Left ventricle myocardium inferior (tissue), 1 donor: ENCODE results near the gene PEMT. TPM values are rescaled to one million over a fixed set of nuclear protein-coding genes. Genes with fewer than 3 reads are reported as not detected.

Experiments used
- DNase-seq: peaks from one replicate; pipeline ENCODE4 v3.0.0-alpha.2; 2020
- H3K27ac ChIP-seq: fragments of 200-600 bp; replicated peaks from 2 replicates; pipeline ENCODE4 v1.8.0; 2021
- H3K27me3 ChIP-seq: fragments of 200-600 bp; 2 replicates; pipeline ENCODE4 v1.8.0; 2021; ENCODE audit warnings: low read depth
- H3K36me3 ChIP-seq: fragments of 200-600 bp; 2 replicates; pipeline ENCODE4 v1.8.0; 2021
- H3K4me1 ChIP-seq: fragments of 200-600 bp; 2 replicates; pipeline ENCODE4 v1.8.0; 2021
- H3K4me3 ChIP-seq: fragments of 200-600 bp; 2 replicates; pipeline ENCODE4 v1.8.0; 2021; ENCODE audit warnings: mild to moderate bottlenecking, moderate library complexity
- H3K9me3 ChIP-seq: fragments of 200-600 bp; replicated peaks from 2 replicates; pipeline ENCODE4 v1.8.0; 2021
- intact Hi-C: fragments of 100-400 bp; cut with micrococcal nuclease; formaldehyde crosslinking; loops from one replicate; pipeline ENCODE4 v1.11.0; 2022
- total RNA-seq: library from RNA; stranded (reverse); fragmentation: NEBNext Ultra II Directional; extraction: Animal tissue kit (Norgen Biotek cat#: 25700); gene quantifications from one replicate; pipeline ENCODE4 v1.2.1, GENCODE V29; 2021
- TF ChIP-seq, protein P1 (sequence below): fragments of 200-600 bp; IDR thresholded peaks from 2 replicates; pipeline ENCODE4 v1.8.0; 2021; ENCODE audit warnings: antibody characterized with exemption, mild to moderate bottlenecking, borderline replicate concordance
- donor health status: DM: no; HTN: yes; CAD: no; lungs with severe emphysema.

The PEMT gene
- total RNA-seq, 1 donor from 2014 or later, result 18.8 TPM

DNA sequence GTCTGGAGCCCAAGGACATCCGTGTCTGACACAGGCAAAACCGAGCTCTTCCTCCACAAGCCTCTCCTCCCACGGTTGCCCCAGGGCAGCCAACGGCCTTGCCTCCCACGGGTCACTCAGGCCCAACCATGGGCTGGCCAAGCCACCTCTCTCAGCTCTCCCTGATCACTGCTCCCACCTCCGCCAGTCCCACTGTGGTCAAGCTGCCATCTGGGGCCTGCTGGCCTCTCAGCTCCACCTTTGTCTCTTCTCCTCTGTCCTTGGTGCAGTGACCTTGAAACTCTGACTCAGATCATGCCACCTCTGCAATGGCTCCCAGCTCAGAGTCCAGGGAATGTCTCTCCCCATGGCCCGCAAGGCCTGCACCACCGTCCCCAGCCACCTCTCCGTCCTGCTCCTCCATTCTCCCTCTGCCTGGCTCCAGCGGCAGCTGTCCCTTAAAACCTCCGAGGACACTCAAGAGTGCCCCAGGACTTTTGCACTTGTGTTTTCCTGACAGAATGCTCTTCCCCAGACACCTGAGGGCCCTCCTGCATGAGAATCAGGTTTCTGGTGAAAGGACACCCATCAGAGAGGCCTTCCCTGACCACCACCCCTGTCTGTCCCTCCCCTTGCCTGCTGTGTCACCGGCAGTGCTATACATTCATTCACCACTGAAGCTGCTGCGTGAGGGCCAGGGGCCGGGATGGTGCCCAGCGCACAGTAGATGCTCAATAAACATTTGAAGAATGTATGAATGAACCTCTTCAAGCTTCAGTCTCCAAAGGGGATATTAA is 19.3 kb downstream of the PEMT start:
- intact Hi-C loops, result no loop called here
- Histone ChIP-seq H3K27me3 (no peaks in the 10 kb centered on the region), H3K9me3 (no peaks in the 10 kb centered on the region), H3K27ac (peak overlapping the region; percentile 96), H3K36me3 (peaks cover 9% of the 10 kb centered on the region), H3K4me1 (peaks cover 49% of the 10 kb centered on the region), H3K4me3 (no peak overlapping the region)
- TF ChIP-seq, protein P1, sequence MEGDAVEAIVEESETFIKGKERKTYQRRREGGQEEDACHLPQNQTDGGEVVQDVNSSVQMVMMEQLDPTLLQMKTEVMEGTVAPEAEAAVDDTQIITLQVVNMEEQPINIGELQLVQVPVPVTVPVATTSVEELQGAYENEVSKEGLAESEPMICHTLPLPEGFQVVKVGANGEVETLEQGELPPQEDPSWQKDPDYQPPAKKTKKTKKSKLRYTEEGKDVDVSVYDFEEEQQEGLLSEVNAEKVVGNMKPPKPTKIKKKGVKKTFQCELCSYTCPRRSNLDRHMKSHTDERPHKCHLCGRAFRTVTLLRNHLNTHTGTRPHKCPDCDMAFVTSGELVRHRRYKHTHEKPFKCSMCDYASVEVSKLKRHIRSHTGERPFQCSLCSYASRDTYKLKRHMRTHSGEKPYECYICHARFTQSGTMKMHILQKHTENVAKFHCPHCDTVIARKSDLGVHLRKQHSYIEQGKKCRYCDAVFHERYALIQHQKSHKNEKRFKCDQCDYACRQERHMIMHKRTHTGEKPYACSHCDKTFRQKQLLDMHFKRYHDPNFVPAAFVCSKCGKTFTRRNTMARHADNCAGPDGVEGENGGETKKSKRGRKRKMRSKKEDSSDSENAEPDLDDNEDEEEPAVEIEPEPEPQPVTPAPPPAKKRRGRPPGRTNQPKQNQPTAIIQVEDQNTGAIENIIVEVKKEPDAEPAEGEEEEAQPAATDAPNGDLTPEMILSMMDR, result no peak
- no peak for DNase-seq

DNA sequence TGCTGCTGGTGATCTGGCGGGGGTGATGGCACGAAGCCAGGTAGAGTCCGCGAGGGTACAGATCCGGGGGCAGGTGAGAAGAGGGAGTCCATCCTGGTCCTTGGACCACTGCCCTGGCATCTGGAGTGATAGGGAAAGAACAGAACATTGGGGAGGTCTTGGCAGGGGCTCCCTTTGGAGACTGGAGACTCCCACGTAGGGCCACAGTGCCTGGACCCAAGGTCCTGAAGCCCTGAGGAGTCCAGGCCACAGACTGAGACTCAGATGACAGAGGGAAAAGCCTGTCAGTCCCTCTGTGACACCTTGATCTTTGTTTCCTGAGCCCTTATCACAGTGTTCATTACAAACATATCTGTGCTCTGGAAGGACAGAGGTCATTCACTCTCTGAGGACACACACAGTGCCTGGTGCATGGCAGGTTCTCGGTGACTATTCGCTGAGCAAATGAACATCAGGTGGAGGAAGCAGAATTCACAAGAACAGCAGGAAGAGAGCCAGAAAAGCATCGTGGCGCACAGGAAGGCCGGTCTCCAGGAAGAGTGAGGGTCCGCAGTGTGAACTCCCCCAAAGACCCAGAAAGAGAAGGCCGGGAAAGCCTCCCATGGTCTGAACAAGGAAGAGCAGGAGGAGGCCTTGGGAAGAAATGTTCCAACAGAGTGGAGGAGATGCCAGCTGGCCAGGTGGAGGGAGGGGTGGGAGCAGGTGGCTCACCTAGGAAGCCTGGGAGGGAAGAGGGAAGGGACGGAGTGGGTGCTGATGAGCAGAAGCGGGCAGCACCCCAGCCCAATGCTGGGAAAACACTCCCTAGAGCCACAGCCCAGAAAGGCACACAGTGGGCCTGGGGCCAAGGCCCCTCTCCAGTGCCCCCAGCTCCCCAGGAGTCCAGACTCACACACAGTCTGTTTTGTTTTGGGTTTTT is 20.5 kb downstream of the PEMT start:
- peak overlapping the region; percentile 96 for H3K27ac ChIP-seq
- TF ChIP-seq, protein P1, result no peak

DNA sequence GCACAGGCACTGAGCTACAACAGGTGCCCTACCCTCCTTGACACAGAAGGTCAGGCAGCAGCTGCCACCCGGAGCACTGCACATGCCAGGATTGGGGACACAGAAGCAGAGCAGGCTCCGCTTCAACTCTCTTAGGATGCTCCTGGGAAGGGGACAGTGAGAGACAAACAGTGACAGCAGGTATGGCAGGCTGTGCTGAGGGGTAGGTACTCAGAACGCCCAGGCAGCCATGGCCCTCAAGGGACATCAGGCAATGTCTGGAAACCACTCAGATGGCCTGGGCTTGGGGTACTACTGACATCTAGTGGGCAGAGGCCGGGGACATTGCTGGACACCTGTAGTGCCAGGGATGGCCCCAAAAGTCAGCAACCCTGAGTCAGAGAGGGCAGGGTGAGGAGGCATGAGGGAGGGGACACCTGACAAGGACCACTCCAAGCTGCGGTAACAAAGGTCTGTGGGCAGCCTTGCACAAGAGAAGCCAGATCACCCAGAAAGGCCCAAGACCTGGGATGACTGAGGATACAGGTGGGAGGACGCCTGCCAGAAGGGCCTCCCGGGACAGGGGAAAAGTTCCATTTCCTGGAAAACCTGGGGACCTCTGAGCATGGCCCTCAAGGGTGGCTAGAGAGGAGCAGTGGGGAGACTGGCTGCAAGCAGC is 21.2 kb downstream of the PEMT start:
- peak overlapping the region; percentile 19 for H3K4me3 ChIP-seq
- H3K27ac ChIP-seq, result peak overlapping the region; percentile 96
- peak; percentile 54 for DNase-seq
- H3K27me3 ChIP-seq, result no peaks in the 10 kb centered on the region
- H3K4me1 ChIP-seq, result peaks cover 68% of the 10 kb centered on the region
- intact Hi-C loops, result no loop called here
- H3K36me3 ChIP-seq, result no peaks in the 10 kb centered on the region
- H3K9me3 ChIP-seq, result no peaks in the 10 kb centered on the region
- TF ChIP-seq, protein P1, result peak; percentile 64

More for the DNA sequence above, 20.5 kb downstream of the PEMT start:
- Histone ChIP-seq H3K36me3 (peaks cover under 1% of the 10 kb centered on the region), H3K4me3 (peak overlapping the region; percentile 19), H3K27me3 (no peaks in the 10 kb centered on the region), H3K4me1 (peaks cover 61% of the 10 kb centered on the region), H3K9me3 (no peaks in the 10 kb centered on the region)
- intact Hi-C loops, result no loop called here
- DNase-seq, result peak; percentile 61

DNA sequence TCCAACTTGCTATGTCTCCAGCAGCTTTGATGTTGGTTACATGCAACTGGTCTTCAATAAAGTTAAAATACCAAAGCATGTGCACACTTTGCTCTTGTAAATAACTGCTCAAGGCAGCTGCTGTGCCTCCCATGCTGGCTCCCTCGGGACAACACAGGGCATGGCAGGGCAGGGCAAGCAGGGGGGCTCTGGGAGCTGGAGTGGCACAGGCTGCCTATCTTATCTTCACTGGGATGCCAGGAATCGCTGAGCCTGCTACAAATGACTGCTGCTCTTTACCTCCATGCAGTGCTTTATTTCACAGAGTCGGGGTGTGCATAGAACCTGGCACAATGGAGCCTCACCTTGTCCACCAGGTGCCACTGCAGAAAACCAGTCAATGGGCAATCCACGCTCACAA is 21.8 kb downstream of the PEMT start:
- H3K27ac ChIP-seq, result peak overlapping the region; percentile 96

More for the DNA sequence above, 21.8 kb downstream of the PEMT start:
- H3K4me1 ChIP-seq, result peaks cover 71% of the 10 kb centered on the region
- no peaks in the 10 kb centered on the region for H3K36me3 ChIP-seq
- TF ChIP-seq, protein P1, result no peak
- no peaks in the 10 kb centered on the region for H3K27me3 ChIP-seq
- intact Hi-C loops, result loop anchor here (5.0 to 10.0 kb wide), 2 partner anchors 65 to 147 kb away; no protein-coding TSS in a partner anchor
- peak overlapping the region; percentile 19 for H3K4me3 ChIP-seq
- no peaks in the 10 kb centered on the region for H3K9me3 ChIP-seq
- peak; percentile 65 for DNase-seq
